GM23248 (cell line): Measurements from ENCODE around the gene DGKH.

Experiments used
- EZH2 ChIP-seq: fragments of 200-600 bp; sonication (generic); IDR thresholded peaks from 2 replicates; pipeline ENCODE4 v1.6.1; 2018; ENCODE audit warnings: antibody characterized with exemption, mild to moderate bottlenecking; ENCODE audit not compliant: insufficient read depth, poor library complexity, severe bottlenecking
- EZH2phosphoT487 ChIP-seq: fragments of 200-600 bp; sonication (generic); IDR thresholded peaks from 2 replicates; pipeline ENCODE4 v1.6.1; 2018; ENCODE audit warnings: antibody characterized with exemption, moderate library complexity, mild to moderate bottlenecking, low read depth; ENCODE audit not compliant: insufficient read depth

DNA sequence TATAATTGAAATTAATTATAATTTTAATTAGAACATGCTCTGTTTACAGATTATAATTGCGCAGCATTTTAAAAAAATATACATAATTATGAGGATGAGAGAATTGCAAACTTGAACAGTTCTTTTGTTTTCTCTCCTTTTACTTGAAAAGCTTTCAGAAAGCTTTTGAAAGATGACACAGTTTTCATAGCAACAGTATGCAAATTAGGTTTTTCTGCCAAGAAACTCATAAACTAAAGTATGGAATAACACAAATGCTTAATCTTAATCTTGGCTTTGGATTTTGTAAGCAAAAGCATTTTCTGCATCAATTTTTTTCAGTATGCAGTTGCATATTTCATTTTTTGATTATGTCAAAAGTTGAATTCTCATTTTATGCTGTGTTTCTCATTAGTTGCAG lies 190.7 kb downstream of the DGKH start:
- TF ChIP-seq EZH2 (no peak), EZH2phosphoT487 (no peak)
